Cortex of kidney (tissue), 1 donor: Measurements from ENCODE around the gene COCH.

Experiments used
- DNase-seq: peaks from one replicate; lab custom pipeline; 2025; lab: John Stamatoyannopoulos, UW

COCH gene

GRCh38 chr14:30874120-30874998 is at the start of gene COCH:
Gene COCH (plus strand): TSS chr14:30874559. CDS start chr14:30874939, 380 bp downstream.
- DNase-seq, result no peak

GRCh38 chr14:30826070-30826469 is 48.3 kb upstream of the COCH start:
- no peak for DNase-seq

- DNase-seq, result no peak
Measured at GRCh38 chr14:30829853-30830252, 44.5 kb upstream of the COCH start.

GRCh38 chr14:30834353-30834752 is 40.0 kb upstream of the COCH start:
- no peak for DNase-seq

GRCh38 chr14:30838351-30838750 is 36.0 kb upstream of the COCH start:
- no peak for DNase-seq

- DNase-seq, result no peak
Measured at GRCh38 chr14:30840086-30840779, 34.1 kb upstream of the COCH start.

- DNase-seq, result no peak
Measured at GRCh38 chr14:30842431-30842830, 31.9 kb upstream of the COCH start.

- no peak for DNase-seq
Measured at GRCh38 chr14:30848449-30849240, 25.7 kb upstream of the COCH start.

- DNase-seq, result no peak
Measured at GRCh38 chr14:30849354-30849753, 25.0 kb upstream of the COCH start.

GRCh38 chr14:30849983-30850382 is 24.4 kb upstream of the COCH start:
- DNase-seq, result no peak

- DNase-seq, result no peak
Measured at GRCh38 chr14:30853946-30854345, 20.4 kb upstream of the COCH start.

- no peak for DNase-seq
Measured at GRCh38 chr14:30854492-30854891, 19.9 kb upstream of the COCH start.

- DNase-seq, result no peak
Measured at GRCh38 chr14:30855345-30856037, 18.9 kb upstream of the COCH start.

GRCh38 chr14:30861200-30861599 is 13.2 kb upstream of the COCH start:
- no peak for DNase-seq

GRCh38 chr14:30864934-30865333 is 9.4 kb upstream of the COCH start:
- no peak for DNase-seq

- DNase-seq, result no peak
Measured at GRCh38 chr14:30868736-30869135, 5.6 kb upstream of the COCH start.

- DNase-seq, result no peak
Measured at GRCh38 chr14:30869551-30870155, 4.7 kb upstream of the COCH start.

GRCh38 chr14:30872602-30873001 is 1.8 kb upstream of the COCH start:
- no peak for DNase-seq

GRCh38 chr14:30873308-30874119 is 845 bp upstream of the COCH start:
- no peak for DNase-seq

GRCh38 chr14:30874999-30875787 is 834 bp downstream of the COCH start:
- no peak for DNase-seq
